ENCODE results near the gene OR2L13.
"Not testable (repeated sequence)": the region's sequence is repeated elsewhere in the genome, so short reads cannot be mapped to it uniquely, and the experiment has no call there.

The OR2L13 gene

DNA sequence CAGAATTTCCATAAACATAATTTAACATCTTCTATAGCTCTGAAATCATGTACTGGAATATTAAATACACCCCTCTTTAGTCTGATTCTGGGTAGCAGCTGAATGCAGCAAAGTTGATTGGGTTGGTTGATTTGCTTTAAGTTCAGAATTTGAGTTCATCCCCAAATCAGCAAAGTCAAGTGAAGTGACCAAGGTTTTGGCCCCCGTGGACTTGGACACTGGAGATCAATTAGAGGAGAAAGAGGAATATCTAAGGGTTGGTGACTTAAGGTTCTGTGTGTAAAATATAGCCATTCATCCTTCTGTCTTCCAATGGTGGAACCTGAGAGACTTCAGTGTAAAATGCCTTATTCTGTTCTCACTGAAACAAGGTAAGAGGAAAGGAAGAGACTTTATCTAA is at the start of gene OR2L13:
Gene OR2L13 (plus strand): TSS at position 301 of the 400 bp plus-strand sequence. CDS start 4,192 bp downstream, outside the sequence.
- no peak for DNase-seq (ENCODE audit: low read depth in 2 of 2)

DNA sequence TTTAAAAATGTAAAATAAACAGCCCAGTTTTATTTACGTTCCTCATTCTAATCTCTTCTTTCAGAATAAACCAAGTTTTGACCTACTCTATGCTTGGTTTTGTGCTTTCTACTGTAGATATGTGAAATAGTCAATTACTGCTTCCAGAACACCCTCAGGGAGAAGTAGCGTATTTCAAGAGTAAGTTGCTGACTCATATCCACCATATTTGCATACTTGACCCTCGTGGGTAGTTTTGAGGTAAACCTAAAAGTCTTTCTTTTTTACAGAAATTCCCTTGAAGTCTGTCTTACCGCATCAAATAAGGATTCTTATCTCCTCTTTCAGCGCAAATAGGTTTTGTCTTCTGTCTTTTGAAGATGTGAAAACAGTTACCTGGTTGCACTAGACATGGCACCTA is 49.8 kb upstream of the OR2L13 start:
- DNase-seq (ENCODE audit: low read depth in 2 of 2), result no peak

DNA sequence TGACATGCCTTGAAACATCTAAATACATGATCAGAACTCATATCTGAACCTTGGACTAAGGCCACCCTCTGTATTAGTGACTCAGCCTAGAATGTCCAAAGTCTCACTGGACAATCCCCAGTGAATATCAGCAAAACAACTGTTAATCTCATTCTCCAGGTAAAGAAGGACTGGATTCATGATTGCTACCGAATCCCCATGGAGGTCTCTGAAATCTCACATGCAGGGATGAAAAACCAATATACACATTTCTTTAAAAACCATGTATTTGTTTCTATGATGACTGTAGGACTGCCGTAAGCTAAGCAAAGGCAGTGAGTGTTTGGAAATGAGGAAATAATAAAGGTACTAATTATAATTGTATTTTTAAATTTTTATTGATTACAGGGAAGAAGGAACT is 48.4 kb upstream of the OR2L13 start, which contains the start of gene OR2L3:
Gene OR2L3 (plus strand): TSS at position 301 of the 400 bp plus-strand sequence. CDS start 13,846 bp downstream, outside the sequence.
- DNase-seq (ENCODE audit: low read depth in 2 of 2), result no peak

DNA sequence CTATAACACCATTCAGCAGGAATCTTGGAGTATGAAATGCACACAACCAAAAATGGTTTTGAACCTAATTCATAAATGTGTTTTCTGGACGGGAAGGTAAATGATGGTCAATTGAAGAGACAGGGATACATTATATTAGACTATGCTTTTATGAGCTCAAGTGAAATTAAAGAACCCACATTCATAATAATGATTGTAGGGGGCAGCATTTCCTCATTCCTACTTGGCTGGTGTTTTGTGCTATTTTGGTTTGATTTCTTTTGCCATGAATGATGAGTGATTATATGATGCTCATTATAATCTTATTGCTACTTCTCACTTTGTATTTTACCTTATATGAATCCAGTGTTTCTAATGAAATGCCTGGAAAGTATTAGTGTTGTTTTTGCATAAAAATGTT is 48.0 kb upstream of the OR2L13 start:
- no peak for DNase-seq (ENCODE audit: low read depth in 2 of 2)

- DNase-seq (ENCODE audit: low read depth in 2 of 2), result no peak
Observed at GRCh38 chr1:248054671-248055070, 40.3 kb upstream of the OR2L13 start.

DNA sequence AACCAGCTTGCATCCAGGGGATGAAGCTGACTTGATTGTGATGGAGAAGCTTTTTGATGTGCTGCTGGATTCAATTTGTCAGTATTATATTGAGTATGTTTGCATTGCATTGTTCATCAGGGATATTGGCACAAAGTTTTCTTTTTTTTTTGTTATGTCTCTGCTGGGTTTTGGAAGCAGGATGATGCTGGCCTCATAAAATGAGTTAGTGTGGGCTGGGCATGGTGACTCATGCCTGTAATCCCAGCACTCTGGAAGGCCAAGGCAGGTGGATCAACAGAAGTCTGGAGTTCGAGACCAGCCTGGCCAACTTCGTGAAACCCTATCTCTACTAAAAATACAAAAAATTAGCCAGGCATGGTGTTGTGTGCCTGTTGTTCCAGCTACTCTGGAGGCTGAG is 39.7 kb upstream of the OR2L13 start:
- DNase-seq (ENCODE audit: low read depth in 2 of 2), result no peak

- DNase-seq (ENCODE audit: low read depth in 2 of 2), result no peak
Observed at GRCh38 chr1:248065071-248065470, 29.9 kb upstream of the OR2L13 start.

GRCh38 chr1:248065604-248066003 is 29.4 kb upstream of the OR2L13 start:
- no peak for DNase-seq (ENCODE audit: low read depth in 2 of 2)

- DNase-seq (ENCODE audit: low read depth in 2 of 2), result not testable (repeated sequence)
Observed at GRCh38 chr1:248083864-248084263, 11.1 kb upstream of the OR2L13 start.

GRCh38 chr1:248098529-248098928 is 3.5 kb downstream of the OR2L13 start:
- DNase-seq (ENCODE audit: low read depth in 2 of 2), result no peak

GRCh38 chr1:248102847-248103246 is 7.9 kb downstream of the OR2L13 start:
- DNase-seq (ENCODE audit: low read depth in 2 of 2), result no peak

DNA sequence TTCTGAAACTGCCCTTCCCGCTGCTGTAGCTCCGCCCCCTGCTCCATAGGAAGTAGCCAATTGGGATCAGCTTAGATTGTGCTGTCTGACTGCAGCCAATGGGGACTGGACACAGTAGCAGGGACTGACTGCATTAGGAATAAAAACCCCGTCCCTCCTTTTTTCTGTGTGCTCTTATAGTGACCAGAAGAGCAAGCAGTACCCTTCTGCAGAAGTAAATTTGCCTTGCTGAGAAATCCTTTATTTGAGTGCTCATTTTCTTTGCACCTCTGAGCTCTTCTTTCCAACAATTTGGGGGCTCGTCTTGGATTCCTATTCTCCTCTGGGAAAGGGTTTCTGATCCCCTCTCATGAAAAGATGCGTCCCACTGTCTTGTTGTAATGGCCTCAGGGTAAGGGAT is 16.2 kb downstream of the OR2L13 start:
- no peak for DNase-seq (ENCODE audit: low read depth in 2 of 2)

GRCh38 chr1:248114890-248115289 is 19.9 kb downstream of the OR2L13 start:
- no peak for DNase-seq (ENCODE audit: low read depth in 2 of 2)

DNA sequence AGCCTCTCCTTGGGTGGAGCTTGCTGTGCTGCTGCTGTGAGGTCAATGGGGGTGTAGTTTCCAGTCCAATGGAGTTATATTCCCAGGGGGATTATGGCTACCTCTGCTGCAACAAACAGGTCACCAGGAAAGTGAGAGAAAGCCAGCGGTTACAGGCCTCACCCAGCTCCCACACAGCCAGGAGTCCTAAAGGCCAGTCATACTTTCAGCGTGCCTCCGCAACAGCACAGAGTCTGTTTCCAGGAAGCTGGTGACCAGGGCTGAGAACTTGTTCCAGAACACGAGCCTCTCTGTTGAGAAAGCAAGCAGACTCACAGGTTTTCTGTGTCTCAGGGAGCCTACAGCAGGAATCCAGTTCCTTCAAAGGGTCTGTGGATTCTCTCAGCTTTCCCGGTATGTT is 32.7 kb downstream of the OR2L13 start:
- no peak for DNase-seq (ENCODE audit: low read depth in 2 of 2)

DNA sequence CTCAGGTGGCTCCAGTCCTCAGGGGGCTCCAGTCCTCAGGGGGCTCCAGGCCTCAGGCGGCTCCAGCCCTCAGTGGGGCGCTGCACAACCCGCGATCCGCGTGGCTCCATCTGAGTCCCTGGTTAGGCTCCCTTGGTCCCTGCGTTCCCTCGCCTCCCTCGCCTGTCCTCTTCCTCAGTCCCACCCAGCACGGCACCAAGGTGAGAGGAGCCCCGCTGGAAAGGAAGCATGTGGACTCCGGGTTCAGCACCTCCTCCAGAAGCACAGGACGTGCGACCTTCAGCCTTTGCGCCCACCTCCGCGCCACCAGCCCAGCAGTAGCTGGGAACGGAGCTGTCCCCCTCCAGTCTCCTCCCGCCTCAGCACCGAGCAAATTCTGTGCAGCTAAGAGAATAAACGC is 41.8 kb downstream of the OR2L13 start:
- DNase-seq (ENCODE audit: low read depth in 2 of 2), result no peak

DNA sequence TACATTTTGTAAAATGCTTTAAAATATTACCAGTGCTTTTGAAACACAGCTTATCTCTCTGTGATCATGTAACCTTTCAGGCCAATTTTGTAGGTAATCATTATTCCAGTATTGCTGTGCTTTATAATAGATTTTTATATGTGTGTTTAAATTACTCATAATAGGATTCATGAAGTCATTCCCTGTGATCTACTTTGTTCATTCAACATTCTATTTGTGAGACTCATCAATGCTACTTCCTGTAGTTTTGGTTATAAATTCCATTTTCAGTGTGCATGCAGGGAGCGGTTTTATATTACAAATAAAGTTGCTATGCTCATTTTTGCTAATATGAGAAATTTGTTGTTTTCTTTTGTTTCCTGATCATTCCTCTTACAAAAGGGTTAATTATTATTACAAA is 45.9 kb downstream of the OR2L13 start:
- DNase-seq (ENCODE audit: low read depth in 2 of 2), result no peak

GRCh38 chr1:248143311-248143710 is 48.3 kb downstream of the OR2L13 start:
- no peak for DNase-seq (ENCODE audit: low read depth in 2 of 2)

- DNase-seq (ENCODE audit: low read depth in 2 of 2), result no peak
Observed at GRCh38 chr1:248144513-248145198, 49.7 kb downstream of the OR2L13 start, which contains the start of gene OR2M5. Gene OR2M5 (plus strand): TSS chr1:248145148. CDS start chr1:248145148, 0 bp downstream.
